HepG2 (cell line): ENCODE data around the gene GASK1A. TPM values are rescaled to one million over a fixed set of nuclear protein-coding genes. Genes with fewer than 3 reads are reported as not detected.
"Not testable (repeated sequence)": the region's sequence is repeated elsewhere in the genome, so short reads cannot be mapped to it uniquely, and the experiment has no call there.

Source experiments
- ATAC-seq: fragments of 200-7000 bp; cut with Tn5 transposase; 3 replicates; pipeline ENCODE4 v1.9.1; 2020; ENCODE audit warnings: mild to moderate bottlenecking, moderate library complexity
- BruUV-seq: library from RNA; stranded (reverse); fragments of 400-500 nt; replicated peaks from 2 replicates; lab custom pipeline; 2021; lab: Mats Ljungman, UMichigan
- CTCF ChIA-PET: fragments of 300-600 bp; formaldehyde crosslinking; extraction: SDS; loops from one replicate; lab custom pipeline; 2021; ENCODE audit warnings: low total read pairs, inconsistent platforms, low intra/inter-chr PET ratio; lab: Yijun Ruan, JAX
- POLR2A ChIA-PET: fragments of 350-600 bp; sonication (Branson Sonifier 250); formaldehyde crosslinking; loops from one replicate; lab custom pipeline; 2020; ENCODE audit warnings: antibody characterized with exemption, inconsistent platforms; lab: Yijun Ruan, JAX
- DNase-seq: peaks from one replicate; pipeline ENCODE4 v3.0.0-alpha.2; 2015; ENCODE audit warnings: low spot score
- FAIRE-seq: peaks from 3 replicates; lab custom pipeline; 2011; peaks lifted over from hg19 to GRCh38; lab: Jason Lieb, UNC
- H2AFZ ChIP-seq: one replicate; pipeline ENCODE4 v1.6.1; 2011; ENCODE audit warnings: low read length, inconsistent platforms
- H3K27ac ChIP-seq: fragments of 300-600 bp; 3 replicates; pipeline ENCODE4 v1.8.0; 2011; ENCODE audit warnings: mixed run types, mild to moderate bottlenecking, mixed read lengths, low read length, inconsistent platforms; ENCODE audit not compliant: insufficient read depth; ENCODE audit errors: extremely low read length
- H3K27me3 ChIP-seq, 2 experiments: fragments of 200-600 bp in 1 of 2; 2 replicates in 1 of 2; 3 replicates in 1 of 2; pipeline versions ENCODE4 v1.6.0 to v1.8.0; 2011; ENCODE audit warnings: low read length in 2 of 2, mild to moderate bottlenecking in 2 of 2, moderate library complexity in 2 of 2, inconsistent platforms in 1 of 2; ENCODE audit not compliant: insufficient read depth in 2 of 2, control insufficient read depth in 1 of 2
- H3K36me3 ChIP-seq, 2 experiments: fragments of 200-600 bp in 1 of 2; replicated peaks in 1 of 2; 2 replicates in 1 of 2; 3 replicates in 1 of 2; pipeline versions ENCODE4 v1.5.1 to v1.8.0; 2011; ENCODE audit warnings: low read length in 2 of 2, inconsistent platforms in 1 of 2; ENCODE audit not compliant: insufficient read depth in 2 of 2, control insufficient read depth in 1 of 2
- H3K4me1 ChIP-seq: 2 replicates; pipeline ENCODE4 v1.5.1; 2012; ENCODE audit warnings: low read length, inconsistent platforms; ENCODE audit not compliant: insufficient read depth
- H3K4me2 ChIP-seq: 2 replicates; pipeline ENCODE4 v1.6.0; 2011; ENCODE audit warnings: low read depth, low read length, inconsistent platforms
- H3K4me3 ChIP-seq, 3 experiments: fragments of 200-600 bp in 1 of 3; sonication (generic), shearing (Covaris generic) in 1 of 3; replicated peaks in 1 of 3; 2 replicates each; pipeline ENCODE4 v1.5.1; 2011 to 2016; ENCODE audit warnings: low read length in 3 of 3, inconsistent platforms in 2 of 3, low read depth in 2 of 3, mild to moderate bottlenecking in 2 of 3, control low read depth in 1 of 3, mixed read lengths in 1 of 3; ENCODE audit not compliant: insufficient read depth in 1 of 3
- H3K79me2 ChIP-seq: one replicate; pipeline ENCODE4 v1.6.1; 2011; ENCODE audit warnings: low read length, inconsistent platforms; ENCODE audit not compliant: insufficient read depth
- H3K9ac ChIP-seq: 2 replicates; pipeline ENCODE4 v1.6.0; 2011; ENCODE audit warnings: mild to moderate bottlenecking, low read depth, low read length, inconsistent platforms; ENCODE audit not compliant: insufficient read depth
- H3K9me3 ChIP-seq: 2 replicates; pipeline ENCODE4 v1.5.1; 2012; ENCODE audit warnings: mild to moderate bottlenecking, low read length
- H4K20me1 ChIP-seq: 2 replicates; pipeline ENCODE4 v1.6.0; 2011; ENCODE audit warnings: inconsistent platforms, mild to moderate bottlenecking, low read length, moderate library complexity; ENCODE audit not compliant: insufficient read depth
- AGO2 ChIP-seq: fragments of 200-400 bp; formaldehyde crosslinking; optimal IDR thresholded peaks from 2 replicates; pipeline ENCODE3; 2017; ENCODE audit warnings: mild to moderate bottlenecking, low read depth, low read length, moderate library complexity
- CENPX ChIP-seq: sonication (generic); formaldehyde crosslinking; IDR thresholded peaks from 2 replicates; pipeline ENCODE4 v1.9.0; 2021; ENCODE audit warnings: mild to moderate bottlenecking, missing genetic modification reagents, moderate library complexity
- KDM4B ChIP-seq: sonication (generic); formaldehyde crosslinking; IDR thresholded peaks from 2 replicates; pipeline ENCODE4 v1.4.0; 2020; ENCODE audit warnings: missing genetic modification reagents
- WGBS: methylation state at CpG from one replicate; pipeline ENCODE4 v1.1.6; 2017; ENCODE audit warnings: low lambda C conversion rate; 5-methylcytosine and 5-hydroxymethylcytosine counted together
- in situ Hi-C: cut with HindIII; loops from 2 replicates; pipeline ENCODE4 v1.10.0; 2017; ENCODE audit warnings: low pct_unique_long_range_greater_than_20kb; ENCODE audit not compliant: extremely low pct_ligation_motif_present
- intact Hi-C: fragments of 100-400 bp; cut with micrococcal nuclease; formaldehyde crosslinking; loops from one replicate; pipeline ENCODE4 v1.10.0; 2022; ENCODE audit not compliant: unreplicated experiment
- polyA plus RNA-seq, 8 experiments: library from polyadenylated mRNA; depleted of rRNA in 3 of 8; stranded (reverse) in 7 of 8; unstranded in 1 of 8; fragments of >200 nt; fragmentation: Illumina TruSeq in 4 of 8; extraction: Trizol in 4 of 8; gene quantifications; 2 replicates each; pipeline versions ENCODE4 v1.2.1 to v1.2.3, GENCODE V29; 2011 to 2016; ENCODE audit warnings: low read depth in 4 of 8, missing spikeins in 1 of 8, mixed read lengths in 1 of 8; ENCODE audit not compliant: insufficient read depth in 1 of 8
- total RNA-seq, 5 experiments: library from RNA; depleted of rRNA; stranded (reverse); fragments of >200 nt; fragmentation: Illumina TruSeq; extraction: Trizol; gene quantifications; 2 replicates each; pipeline ENCODE4 v1.2.3, GENCODE V29; 2016; ENCODE audit warnings: low read depth in 1 of 5

GASK1A gene
- total and polyA plus RNA-seq, 2 of the 13 experiments (the other 11 are each of a cell fraction or from before 2014, with no cell fraction given) = not detected

GRCh38 chr3:43063114-43063513, 84.0 kb downstream of the GASK1A start:
- H3K27ac ChIP-seq = no peak overlapping the region
- no peaks in the 10 kb centered on the region for H4K20me1 ChIP-seq
- ATAC-seq = no peak
- ChIA-PET CTCF (no interaction called here), POLR2A (no interaction called here)
- in situ Hi-C loops = no loop called here
- H3K79me2 ChIP-seq = no peaks in the 10 kb centered on the region
- H2AFZ ChIP-seq = no peak overlapping the region
- WGBS = 49% methylated on average over 4 of the region's 5 CpGs
- no peak overlapping the region for H3K9ac ChIP-seq
- no TSS peak for BruUV-seq
- H3K4me3 ChIP-seq = no peak overlapping the region
- DNase-seq = no peak
- H3K4me1 ChIP-seq = no peaks in the 10 kb centered on the region
- no peaks in the 10 kb centered on the region for H3K9me3 ChIP-seq
- H3K36me3 ChIP-seq = no peaks in the 10 kb centered on the region
- no peak overlapping the region for H3K4me2 ChIP-seq
- TF ChIP-seq CENPX (CRISPR knock-in tag) (no peak), AGO2 (no peak), KDM4B (no peak)
- peaks cover 1 to 12% of the 10 kb centered on the region in 2 experiments; a peak in 2 of 5 replicates for H3K27me3 ChIP-seq
- no peak for FAIRE-seq
- intact Hi-C loops = no loop called here

DNA sequence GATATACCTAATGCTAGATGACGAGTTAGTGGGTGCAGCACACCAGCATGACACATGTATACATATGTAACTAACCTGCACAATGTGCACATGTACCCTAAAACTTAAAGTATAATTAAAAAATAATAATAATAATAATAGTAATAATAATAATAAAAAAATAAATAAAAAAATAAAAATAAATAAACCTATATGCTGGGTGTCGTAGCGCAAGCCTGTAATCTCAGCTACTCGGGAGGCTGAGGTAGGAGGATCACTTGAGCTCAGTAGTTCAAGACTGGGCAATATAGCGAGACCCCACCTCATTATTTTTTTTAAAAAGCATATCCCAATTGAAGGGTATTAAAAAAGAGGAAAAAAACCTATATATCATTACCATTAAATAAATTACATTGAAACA, 91.6 kb downstream of the GASK1A start:
- intact Hi-C loops (loop anchor here (2.0 kb wide), 1 partner anchor 110 kb away; no protein-coding TSS in a partner anchor), in situ Hi-C loops (loop anchor here (10.0 kb wide), 1 partner anchor 106 kb away; no protein-coding TSS in a partner anchor)
- H3K27me3 ChIP-seq, BruUV-seq, H3K27ac ChIP-seq, DNase-seq, H3K36me3 ChIP-seq, H3K4me2 ChIP-seq, ATAC-seq, H3K9ac ChIP-seq, H3K4me1 ChIP-seq, H2AFZ ChIP-seq, H3K4me3 ChIP-seq, FAIRE-seq, H3K79me2 ChIP-seq, H4K20me1 ChIP-seq, POLR2A ChIA-PET, H3K9me3 ChIP-seq: not testable (repeated sequence)
- CTCF ChIA-PET = interaction anchor here (1.4 kb wide), 1 partner anchor 109 kb away, joined by 8 read pairs; no protein-coding TSS in a partner anchor
- WGBS = 65% methylated on average over 5 of the region's 5 CpGs
